ENCODE data around the gene CELSR1.

The CELSR1 gene

DNA sequence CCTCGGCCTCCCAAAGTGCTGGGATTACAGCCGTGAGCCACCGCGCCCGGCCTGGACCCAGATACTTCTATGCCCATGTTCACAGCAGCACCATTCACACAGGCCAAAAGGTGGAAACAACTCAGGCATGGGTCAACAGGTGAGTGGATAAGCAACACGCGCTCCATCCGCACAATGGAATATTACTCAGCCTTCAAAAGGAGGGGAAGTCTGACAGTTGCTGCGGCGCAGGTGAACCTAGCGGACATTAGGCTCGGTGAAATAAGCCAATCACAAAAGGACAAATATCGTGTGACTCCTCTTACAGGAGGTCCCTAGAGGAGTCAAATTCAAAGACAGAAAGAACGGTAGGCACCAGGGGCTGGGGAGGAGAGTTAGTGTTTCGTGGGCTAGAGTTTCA, 154.9 kb downstream of the CELSR1 start:
- Histone ChIP-seq H3K36me3 (replicated peaks in 1 of 2; ENCODE audit: control insufficient read depth in 2 of 2, insufficient read depth in 2 of 2, low read length in 2 of 2) (peaks cover 2 to 30% of the 10 kb centered on the region in 2 donors), H3K18ac (ENCODE audit: low read length) (no peak overlapping the region), H2BK12ac (ENCODE audit: low read length) (no peak overlapping the region), H3K27ac (replicated peaks; ENCODE audit: low read length) (no peak overlapping the region), H3K9me3 (replicated peaks in 1 of 2; ENCODE audit: control insufficient read depth in 2 of 2, insufficient read depth in 1 of 2, low read depth in 1 of 2, low read length in 2 of 2) (peaks cover 0 to 2% of the 10 kb centered on the region in 2 donors), H2AFZ (ENCODE audit: low read length) (no peak overlapping the region), H3K4me1 (ENCODE audit: control insufficient read depth in 2 of 2, insufficient read depth in 1 of 2, low read depth in 1 of 2, low read length in 2 of 2) (peaks cover 25 to 26% of the 10 kb centered on the region in 2 donors), H2AK5ac (ENCODE audit: low read depth, low read length) (no peak overlapping the region), H3K27me3 (ENCODE audit: control insufficient read depth in 3 of 3, insufficient read depth in 3 of 3, low read depth in 1 of 3, low read length in 3 of 3) (peaks cover 0 to 16% (median 0%) of the 10 kb centered on the region in 3 experiments), H2BK15ac (ENCODE audit: low read length) (no peak overlapping the region), H3K79me1 (ENCODE audit: low read depth, low read length) (no peaks in the 10 kb centered on the region), H4K8ac (ENCODE audit: low read depth, low read length) (no peak overlapping the region), H3K4me3 (ENCODE audit: low read length in 2 of 2) (no peak overlapping the region), H2BK5ac (ENCODE audit: low read length) (no peak overlapping the region), H4K91ac (ENCODE audit: low read depth, low read length, poor library complexity) (no peak overlapping the region), H3K4me2 (ENCODE audit: insufficient read depth, low read length, poor library complexity, severe bottlenecking) (no peak overlapping the region), H3K4ac (ENCODE audit: low read length) (no peak overlapping the region), H3K14ac (ENCODE audit: low read length) (no peak overlapping the region), H2BK120ac (ENCODE audit: low read depth, low read length) (no peak overlapping the region), H3K23ac (ENCODE audit: low read depth, low read length, poor library complexity) (no peak overlapping the region), H3K9ac (ENCODE audit: low read depth, low read length, poor library complexity) (no peak overlapping the region)
- no peak for DNase-seq (ENCODE audit: low spot score)
- no CpG with 5 or more reads among the region's 15 CpGs for WGBS, 2 donors (ENCODE audit: extremely low coverage in 2 of 2, insufficient read length in 2 of 2, insufficient replicate concordance in 1 of 2)

DNA sequence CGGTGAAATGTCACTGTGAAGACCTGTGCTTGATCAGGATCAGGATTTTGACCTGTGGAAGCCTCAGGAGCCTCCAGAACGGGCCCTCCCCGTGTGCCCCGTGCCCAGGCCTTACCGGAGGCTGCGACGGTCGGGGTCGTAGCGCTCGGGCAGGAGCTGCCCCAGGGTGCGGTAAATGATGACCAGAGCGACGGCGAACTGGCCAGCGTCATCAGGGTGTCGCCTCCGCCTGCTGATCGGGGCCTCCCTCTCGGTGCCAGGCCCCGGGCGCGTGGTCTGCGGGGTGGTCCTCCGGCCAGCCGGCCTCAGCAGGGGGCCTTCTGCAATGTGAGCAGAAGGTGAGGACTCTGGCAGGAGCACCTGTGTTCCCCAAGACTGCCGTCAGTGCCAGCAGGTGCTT, 155.7 kb downstream of the CELSR1 start:
- H3K14ac ChIP-seq (ENCODE audit: low read length), result peak overlapping the region; percentile 2
- H3K23ac ChIP-seq (ENCODE audit: low read depth, low read length, poor library complexity), result peak overlapping the region; percentile 27
- H2BK5ac ChIP-seq (ENCODE audit: low read length), result no peak overlapping the region
- peaks cover 2% of the 10 kb centered on the region in 2 donors for H3K9me3 ChIP-seq (replicated peaks in 1 of 2; ENCODE audit: control insufficient read depth in 2 of 2, insufficient read depth in 1 of 2, low read depth in 1 of 2, low read length in 2 of 2)
- DNase-seq (ENCODE audit: low spot score), result no peak
- H2BK15ac ChIP-seq (ENCODE audit: low read length), result no peak overlapping the region
- H4K8ac ChIP-seq (ENCODE audit: low read depth, low read length), result no peak overlapping the region
- H3K4ac ChIP-seq (ENCODE audit: low read length), result no peak overlapping the region
- peaks cover 2% of the 10 kb centered on the region for H3K79me1 ChIP-seq (ENCODE audit: low read depth, low read length)
- peaks cover 0 to 20% (median 0%) of the 10 kb centered on the region in 3 experiments for H3K27me3 ChIP-seq (ENCODE audit: control insufficient read depth in 3 of 3, insufficient read depth in 3 of 3, low read depth in 1 of 3, low read length in 3 of 3)
- H3K9ac ChIP-seq (ENCODE audit: low read depth, low read length, poor library complexity), result peak overlapping the region; percentile 47
- peaks cover 33 to 34% of the 10 kb centered on the region in 2 donors for H3K4me1 ChIP-seq (ENCODE audit: control insufficient read depth in 2 of 2, insufficient read depth in 1 of 2, low read depth in 1 of 2, low read length in 2 of 2)
- H3K36me3 ChIP-seq (replicated peaks in 1 of 2; ENCODE audit: control insufficient read depth in 2 of 2, insufficient read depth in 2 of 2, low read length in 2 of 2), result peaks cover 2 to 32% of the 10 kb centered on the region in 2 donors
- peak overlapping the region; percentile 51 for H2AK5ac ChIP-seq (ENCODE audit: low read depth, low read length)
- H2AFZ ChIP-seq (ENCODE audit: low read length), result no peak overlapping the region
- no peak overlapping the region for H4K91ac ChIP-seq (ENCODE audit: low read depth, low read length, poor library complexity)
- no peak overlapping the region for H3K4me3 ChIP-seq (ENCODE audit: low read length in 2 of 2)
- H3K27ac ChIP-seq (replicated peaks; ENCODE audit: low read length), result no peak overlapping the region
- no peak overlapping the region for H2BK12ac ChIP-seq (ENCODE audit: low read length)
- H3K4me2 ChIP-seq (ENCODE audit: insufficient read depth, low read length, poor library complexity, severe bottlenecking), result no peak overlapping the region
- WGBS, 2 donors (ENCODE audit: extremely low coverage in 2 of 2, insufficient read length in 2 of 2, insufficient replicate concordance in 1 of 2), result no CpG with 5 or more reads among the region's 27 CpGs
- H2BK120ac ChIP-seq (ENCODE audit: low read depth, low read length), result peak overlapping the region; percentile 49
- H3K18ac ChIP-seq (ENCODE audit: low read length), result no peak overlapping the region

DNA sequence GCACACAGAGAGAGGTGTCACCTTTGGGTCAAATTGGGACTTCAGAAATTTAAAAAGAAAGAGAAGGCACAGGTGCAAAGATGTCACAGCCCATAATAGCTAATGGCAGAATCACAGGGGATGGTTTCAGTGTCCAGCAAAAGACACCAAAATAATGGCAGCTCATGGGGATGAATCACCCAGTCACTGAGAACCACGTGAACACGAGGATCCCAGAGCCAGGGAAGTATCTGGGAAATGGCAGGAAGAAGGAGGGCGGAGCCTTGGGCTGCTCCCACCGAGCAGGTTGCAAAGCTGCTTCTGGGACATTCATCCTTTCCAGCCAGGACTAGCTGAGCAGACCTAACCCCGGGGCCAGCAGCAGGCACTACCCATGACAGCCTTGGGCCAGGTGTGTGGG, 156.3 kb downstream of the CELSR1 start:
- Histone ChIP-seq H4K8ac (ENCODE audit: low read depth, low read length) (no peak overlapping the region), H4K91ac (ENCODE audit: low read depth, low read length, poor library complexity) (no peak overlapping the region), H2AK5ac (ENCODE audit: low read depth, low read length) (no peak overlapping the region), H3K9ac (ENCODE audit: low read depth, low read length, poor library complexity) (no peak overlapping the region), H3K9me3 (replicated peaks in 1 of 2; ENCODE audit: control insufficient read depth in 2 of 2, insufficient read depth in 1 of 2, low read depth in 1 of 2, low read length in 2 of 2) (peaks cover 4 to 7% of the 10 kb centered on the region in 2 donors), H3K14ac (ENCODE audit: low read length) (peak overlapping the region; percentile 2), H3K36me3 (replicated peaks in 1 of 2; ENCODE audit: control insufficient read depth in 2 of 2, insufficient read depth in 2 of 2, low read length in 2 of 2) (peaks cover 2 to 38% of the 10 kb centered on the region in 2 donors), H2BK12ac (ENCODE audit: low read length) (no peak overlapping the region), H3K23ac (ENCODE audit: low read depth, low read length, poor library complexity) (no peak overlapping the region), H3K27ac (replicated peaks; ENCODE audit: low read length) (no peak overlapping the region), H3K4me3 (ENCODE audit: low read length in 2 of 2) (no peak overlapping the region), H2BK5ac (ENCODE audit: low read length) (no peak overlapping the region), H2AFZ (ENCODE audit: low read length) (no peak overlapping the region), H3K4me2 (ENCODE audit: insufficient read depth, low read length, poor library complexity, severe bottlenecking) (no peak overlapping the region), H3K18ac (ENCODE audit: low read length) (no peak overlapping the region), H2BK15ac (ENCODE audit: low read length) (no peak overlapping the region), H3K4ac (ENCODE audit: low read length) (no peak overlapping the region), H3K27me3 (ENCODE audit: control insufficient read depth in 3 of 3, insufficient read depth in 3 of 3, low read depth in 1 of 3, low read length in 3 of 3) (peaks cover 0 to 21% (median 0%) of the 10 kb centered on the region in 3 experiments), H2BK120ac (ENCODE audit: low read depth, low read length) (no peak overlapping the region), H3K79me1 (ENCODE audit: low read depth, low read length) (peaks cover 2% of the 10 kb centered on the region), H3K4me1 (ENCODE audit: control insufficient read depth in 2 of 2, insufficient read depth in 1 of 2, low read depth in 1 of 2, low read length in 2 of 2) (peaks cover 34% of the 10 kb centered on the region in 2 donors)
- no peak for DNase-seq (ENCODE audit: low spot score)
- no CpG with 5 or more reads among the region's 5 CpGs for WGBS, 2 donors (ENCODE audit: extremely low coverage in 2 of 2, insufficient read length in 2 of 2, insufficient replicate concordance in 1 of 2)

DNA sequence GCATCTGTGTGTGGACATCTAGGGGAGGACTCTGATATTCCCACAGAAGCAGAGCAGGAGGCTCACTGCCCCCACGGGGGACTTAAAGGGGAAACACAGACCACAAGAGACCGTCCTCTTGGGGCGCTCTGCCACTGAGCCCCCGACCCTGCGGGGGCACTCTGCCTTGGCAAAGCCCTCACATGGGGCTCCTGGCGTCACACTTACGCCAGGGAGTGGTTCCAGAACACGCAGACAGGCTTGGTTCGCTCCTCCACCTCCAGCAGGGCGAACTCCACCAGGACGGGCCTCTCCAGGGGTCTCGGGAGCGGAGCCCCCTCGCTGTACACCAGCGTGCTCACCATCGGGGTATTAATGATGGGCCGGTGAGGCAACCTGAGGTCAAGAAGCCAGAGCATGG, 156.8 kb downstream of the CELSR1 start:
- H3K36me3 ChIP-seq (replicated peaks in 1 of 2; ENCODE audit: control insufficient read depth in 2 of 2, insufficient read depth in 2 of 2, low read length in 2 of 2), result peaks cover 2 to 43% of the 10 kb centered on the region in 2 donors
- peaks cover 2% of the 10 kb centered on the region for H3K79me1 ChIP-seq (ENCODE audit: low read depth, low read length)
- H3K4me3 ChIP-seq (ENCODE audit: low read length in 2 of 2), result no peak overlapping the region
- H3K9me3 ChIP-seq (replicated peaks in 1 of 2; ENCODE audit: control insufficient read depth in 2 of 2, insufficient read depth in 1 of 2, low read depth in 1 of 2, low read length in 2 of 2), result peaks cover 5 to 13% of the 10 kb centered on the region in 2 donors
- H3K23ac ChIP-seq (ENCODE audit: low read depth, low read length, poor library complexity), result no peak overlapping the region
- no peak overlapping the region for H2BK12ac ChIP-seq (ENCODE audit: low read length)
- no peak overlapping the region for H3K9ac ChIP-seq (ENCODE audit: low read depth, low read length, poor library complexity)
- H3K18ac ChIP-seq (ENCODE audit: low read length), result peak overlapping the region; percentile 83
- no peak overlapping the region for H2AK5ac ChIP-seq (ENCODE audit: low read depth, low read length)
- WGBS, 2 donors (ENCODE audit: extremely low coverage in 2 of 2, insufficient read length in 2 of 2, insufficient replicate concordance in 1 of 2), result no CpG with 5 or more reads among the region's 17 CpGs
- H3K4ac ChIP-seq (ENCODE audit: low read length), result no peak overlapping the region
- H3K27me3 ChIP-seq (ENCODE audit: control insufficient read depth in 3 of 3, insufficient read depth in 3 of 3, low read depth in 1 of 3, low read length in 3 of 3), result peaks cover 0 to 21% (median 0%) of the 10 kb centered on the region in 3 experiments
- no peak overlapping the region for H2BK120ac ChIP-seq (ENCODE audit: low read depth, low read length)
- H4K91ac ChIP-seq (ENCODE audit: low read depth, low read length, poor library complexity), result no peak overlapping the region
- no peak for DNase-seq (ENCODE audit: low spot score)
- no peak overlapping the region for H2BK5ac ChIP-seq (ENCODE audit: low read length)
- H3K4me1 ChIP-seq (ENCODE audit: control insufficient read depth in 2 of 2, insufficient read depth in 1 of 2, low read depth in 1 of 2, low read length in 2 of 2), result peaks cover 34% of the 10 kb centered on the region in 2 donors
- H3K4me2 ChIP-seq (ENCODE audit: insufficient read depth, low read length, poor library complexity, severe bottlenecking), result no peak overlapping the region
- H4K8ac ChIP-seq (ENCODE audit: low read depth, low read length), result no peak overlapping the region
- no peak overlapping the region for H2AFZ ChIP-seq (ENCODE audit: low read length)
- no peak overlapping the region for H3K14ac ChIP-seq (ENCODE audit: low read length)
- H2BK15ac ChIP-seq (ENCODE audit: low read length), result no peak overlapping the region
- H3K27ac ChIP-seq (replicated peaks; ENCODE audit: low read length), result no peak overlapping the region

Measured in neuronal stem cell (in vitro differentiated cells).